Natural killer cell treated with Interleukin-12 subunit alpha and Interleukin-12 subunit beta and Interleukin-15 and Interleukin-18, amount 100 ng/mL, for 72 hours (primary cell): ENCODE measurements around the gene SERPINH1. TPM values are rescaled to one million over a fixed set of nuclear protein-coding genes. Genes with fewer than 3 reads are reported as not detected.

Source experiments
- total RNA-seq, 2 donors: library from RNA; stranded (reverse); gene quantifications; one replicate each; pipeline ENCODE4 v1.2.3, GENCODE V29; 2022

SERPINH1 gene
- total RNA-seq, 2 donors from 2014 or later: 4.4 to 6.4 TPM

Other genes starting within 250 kb of the SERPINH1 start
- gene ARRB1, start 210.6 kb upstream of the SERPINH1 start, total RNA-seq: 10 to 100 TPM; 47.8 to 54.5 TPM
- gene RPS3, start 162.7 kb upstream of the SERPINH1 start, total RNA-seq: 1,000 to 10,000 TPM; 2,083 to 2,343 TPM
- gene KLHL35, start 129.1 kb upstream of the SERPINH1 start, total RNA-seq: 1 to 10 TPM in 1 of 2 donors, under 1 TPM in 1; 0.62 to 1.5 TPM
- gene GDPD5, start 36.3 kb upstream of the SERPINH1 start, total RNA-seq: 10 to 100 TPM in 1 of 2 donors, 1 to 10 TPM in 1; 7.2 to 28.2 TPM
- under 1 TPM in 1 of 2 donors, not detected in 1; 0.14 TPM for gene MAP6, start 106.8 kb downstream of the SERPINH1 start, total RNA-seq
- gene MOGAT2, start 155.6 kb downstream of the SERPINH1 start, total RNA-seq: not detected
- gene DGAT2, start 206.5 kb downstream of the SERPINH1 start, total RNA-seq: 1 to 10 TPM in 1 of 2 donors, under 1 TPM in 1; 1.00 to 3.1 TPM